HG03045 (cell line): Measurements from ENCODE around the gene ACTL8.

Experiments
- ATAC-seq: cut with Tn5 transposase; IDR thresholded peaks from one replicate; pipeline ENCODE4 v1.9.1; 2021; ENCODE audit warnings: mild to moderate bottlenecking, moderate library complexity; ENCODE audit not compliant: unreplicated experiment

ACTL8 gene, protein sequence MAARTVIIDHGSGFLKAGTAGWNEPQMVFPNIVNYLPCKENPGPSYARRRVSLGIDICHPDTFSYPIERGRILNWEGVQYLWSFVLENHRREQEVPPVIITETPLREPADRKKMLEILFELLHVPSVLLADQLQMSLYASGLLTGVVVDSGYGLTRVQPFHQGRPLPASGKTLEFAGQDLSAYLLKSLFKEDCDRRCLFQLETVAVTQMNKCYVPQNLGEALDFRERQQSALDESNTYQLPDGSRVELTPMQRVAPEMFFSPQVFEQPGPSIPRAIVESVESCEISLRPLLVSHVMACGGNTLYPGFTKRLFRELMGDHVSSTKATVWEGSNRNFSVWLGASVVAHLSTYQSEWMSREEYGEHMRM

DNA sequence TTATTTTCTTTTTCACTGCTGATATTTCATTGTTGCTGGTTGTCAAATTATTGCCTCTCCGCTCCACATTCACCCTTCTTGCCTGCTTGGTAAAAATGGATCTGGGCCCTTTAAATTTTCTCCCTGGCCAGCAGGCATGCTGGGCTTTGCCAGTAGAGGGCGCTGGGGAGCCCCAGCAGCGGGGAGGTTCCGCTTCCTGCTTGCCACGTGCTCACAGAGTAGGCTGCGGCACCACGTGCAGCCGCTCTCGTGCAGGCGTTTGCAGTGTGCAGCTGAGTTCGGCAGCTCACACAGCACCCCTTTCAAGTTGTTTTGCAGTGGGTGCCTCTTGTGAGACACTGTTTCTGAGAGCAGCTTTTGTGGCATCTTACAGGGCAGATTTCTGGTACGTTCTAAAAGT lies at the start of gene ACTL8:
Gene ACTL8, plus strand, starts transcription at position 214 of the 400 bp plus-strand sequence. CDS start 67,676 bp downstream, outside the sequence.
- ATAC-seq = no peak

DNA sequence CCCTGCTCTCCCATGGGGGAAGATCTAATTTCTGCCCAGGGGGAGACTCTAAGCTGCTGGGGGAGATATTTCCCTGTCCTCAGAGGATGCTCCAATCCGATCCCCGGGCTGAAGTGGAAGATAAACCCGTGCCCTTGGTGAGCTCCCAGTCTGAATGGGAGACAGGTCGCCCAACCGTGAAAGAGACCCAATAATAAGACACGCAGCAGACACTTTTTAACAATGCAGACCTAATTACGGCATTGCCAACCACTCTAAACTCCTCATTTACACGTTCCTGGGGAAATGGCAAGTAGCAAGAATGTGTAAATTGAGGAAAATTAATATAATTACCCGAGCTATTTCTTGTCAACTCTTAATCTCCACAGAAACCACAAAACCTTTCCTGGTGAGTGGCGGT lies 48.7 kb upstream of the ACTL8 start:
- ATAC-seq = no peak

DNA sequence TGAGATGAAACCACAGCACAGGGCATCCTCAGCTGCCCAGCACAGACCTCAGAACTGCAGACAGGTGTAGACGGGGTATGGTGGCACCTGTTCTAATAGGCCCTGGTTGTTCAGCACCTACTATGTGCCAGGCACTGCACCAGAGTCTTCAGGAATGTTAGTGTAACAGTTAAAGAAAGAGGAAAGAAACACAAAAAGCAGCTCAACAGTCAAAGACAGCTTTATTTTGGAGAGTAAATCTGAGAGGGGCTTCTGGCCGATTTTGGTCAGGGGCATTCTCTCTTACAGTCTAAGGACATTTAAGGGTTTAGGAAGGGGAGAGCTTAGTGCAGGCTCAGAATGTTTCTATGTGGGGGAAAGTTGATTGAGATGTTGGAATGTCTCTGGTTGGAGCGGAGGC lies 45.2 kb upstream of the ACTL8 start:
- ATAC-seq = no peak

DNA sequence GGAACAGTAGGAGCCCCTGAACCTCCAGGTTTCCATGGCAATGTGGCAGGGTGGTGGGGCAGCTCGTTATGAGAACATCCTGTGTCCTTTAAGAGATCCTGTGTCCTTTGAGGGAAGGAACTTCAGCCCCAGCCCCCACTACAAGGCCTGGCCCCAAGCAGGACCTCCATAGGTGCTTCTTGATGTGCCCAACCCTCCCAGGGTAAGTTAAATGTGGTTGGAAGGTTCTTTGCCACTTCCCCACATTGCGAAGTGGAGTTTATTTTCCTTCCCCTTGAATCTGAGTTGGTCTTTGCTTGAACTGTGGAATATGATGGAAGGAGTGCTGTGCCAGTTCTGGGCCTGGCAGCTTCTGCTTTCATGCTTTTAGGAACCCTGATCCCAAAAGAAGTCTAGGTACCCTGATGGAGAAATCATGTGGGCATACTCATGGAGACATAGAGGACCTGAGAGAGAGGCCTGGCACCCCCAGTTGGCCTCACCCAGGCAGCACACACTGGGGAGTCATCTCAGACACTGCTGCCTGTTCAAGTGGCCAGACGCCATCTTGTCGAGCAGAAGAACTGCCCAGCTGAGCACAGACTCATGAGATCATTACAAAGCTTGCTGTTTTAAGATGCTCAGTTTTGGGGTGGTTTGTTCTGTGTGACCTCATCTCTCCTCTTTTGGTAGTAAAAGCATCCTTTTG lies 44.1 kb upstream of the ACTL8 start:
- no peak for ATAC-seq

DNA sequence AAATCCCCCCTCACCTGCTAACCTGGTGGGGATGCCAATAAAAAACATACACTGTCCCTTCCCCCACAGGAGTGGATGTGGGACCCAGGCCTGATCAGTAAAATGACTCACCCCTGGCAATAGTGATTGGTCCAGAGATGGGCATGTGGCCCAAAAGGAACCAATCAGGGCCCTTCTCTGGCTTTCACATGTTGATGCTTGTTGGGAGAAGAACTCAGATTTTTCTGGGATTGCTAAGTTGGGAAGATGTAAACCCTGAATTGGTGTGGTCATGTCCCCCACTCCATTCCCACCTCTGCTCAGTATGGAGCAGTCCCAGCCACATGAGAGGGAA lies 43.6 kb upstream of the ACTL8 start:
- no peak for ATAC-seq

DNA sequence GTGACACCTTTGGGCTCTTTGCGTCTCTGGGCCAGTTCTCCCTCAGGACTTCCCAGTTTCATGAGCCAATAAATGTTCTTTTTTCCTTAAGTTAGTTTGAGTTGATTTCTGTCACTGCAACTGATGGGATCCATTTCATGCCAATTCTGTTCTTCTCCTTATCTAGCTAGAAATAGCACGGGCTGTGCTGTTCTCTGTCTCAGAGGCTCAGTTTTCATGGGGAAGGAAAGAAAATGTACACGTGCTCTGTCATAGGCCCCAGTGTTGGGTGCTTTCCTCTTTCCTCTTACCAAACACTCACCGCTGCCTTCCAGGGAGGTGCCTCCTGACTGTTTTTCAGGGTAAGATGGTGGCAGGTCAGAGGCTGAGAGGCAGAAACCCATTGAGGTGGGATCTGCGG lies 43.2 kb upstream of the ACTL8 start:
- ATAC-seq = no peak

DNA sequence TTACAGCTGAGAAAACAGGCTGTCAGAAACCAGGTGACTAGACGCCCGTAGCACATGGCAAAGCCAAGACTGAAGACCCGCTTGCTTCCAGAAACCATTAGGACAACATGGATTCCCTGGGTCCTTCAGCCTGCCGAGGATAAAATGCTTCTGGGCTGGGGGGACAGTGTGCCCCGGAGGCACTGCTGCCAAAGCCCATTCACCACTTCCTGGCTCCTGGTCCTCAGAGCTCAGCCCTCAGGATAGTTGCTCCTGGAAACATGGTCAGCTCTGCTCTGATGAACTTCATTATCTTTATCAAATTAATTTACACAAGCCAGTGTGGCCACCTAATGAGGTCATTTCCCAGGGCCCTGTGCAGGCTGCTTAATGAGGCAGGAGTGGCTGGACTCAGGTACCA lies 41.1 kb upstream of the ACTL8 start:
- no peak for ATAC-seq

DNA sequence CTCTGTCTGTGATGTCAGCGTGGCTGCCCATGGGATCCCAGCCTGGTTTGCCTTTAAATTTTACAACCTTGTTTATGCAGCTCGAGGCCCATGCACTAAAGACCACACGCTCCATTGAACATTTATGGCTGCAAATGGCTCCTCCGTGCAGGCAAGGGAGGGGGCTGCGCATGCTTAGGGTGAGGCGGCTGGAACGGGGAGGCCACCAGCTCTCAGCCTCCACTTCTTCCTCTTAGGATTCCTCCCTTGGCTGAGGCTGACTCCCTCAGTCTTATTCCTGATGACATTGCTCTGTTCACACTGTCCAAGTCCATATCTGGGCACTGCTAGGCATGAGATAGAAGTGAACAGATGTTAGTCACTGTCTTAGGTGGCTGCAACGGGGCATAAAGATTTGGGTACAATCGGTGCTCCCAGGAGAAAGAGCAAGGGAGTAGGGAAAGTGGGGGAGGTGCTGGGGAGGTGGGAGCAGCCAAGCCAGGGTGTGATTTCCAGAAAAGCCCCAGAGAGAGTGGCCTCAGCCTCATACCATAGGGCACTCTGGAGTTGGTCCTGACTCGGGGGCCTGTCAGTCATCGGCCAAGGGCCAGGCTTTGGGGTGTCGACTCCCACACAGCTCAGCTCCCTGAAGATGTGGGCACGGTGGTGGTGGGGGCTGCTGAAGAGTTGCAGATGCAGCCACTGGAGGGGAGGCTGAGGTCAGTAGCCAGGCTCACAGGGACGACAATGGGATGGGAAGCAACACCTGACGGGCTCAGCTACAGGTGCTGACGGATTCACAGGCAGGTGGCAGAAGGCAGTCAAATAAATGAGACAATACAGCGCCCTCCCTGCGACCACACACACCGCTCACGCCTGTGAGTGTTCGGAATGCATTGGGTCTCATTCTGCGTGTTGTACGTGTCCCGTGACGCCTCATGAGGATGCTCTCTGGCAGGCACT lies 37.3 kb upstream of the ACTL8 start:
- ATAC-seq = no peak

DNA sequence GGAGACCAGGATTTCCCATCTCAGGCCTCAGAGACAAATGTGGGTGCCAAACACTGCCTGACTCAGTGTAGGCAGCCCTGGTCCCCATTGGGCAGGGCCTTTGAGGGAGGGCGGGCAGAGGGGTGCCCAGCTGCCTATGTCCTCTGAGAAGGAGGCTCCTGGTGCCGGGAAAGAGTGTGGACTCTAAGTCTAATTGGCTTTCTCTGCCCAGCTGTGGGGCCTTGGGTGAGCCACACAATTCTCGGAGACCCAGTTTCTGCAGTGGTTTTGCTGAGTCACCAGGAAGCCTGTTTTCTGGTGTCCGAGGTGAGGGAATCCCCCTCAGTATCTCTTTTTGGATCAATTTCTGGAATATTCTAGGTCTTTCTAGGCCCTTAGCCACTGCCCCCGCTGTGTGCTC lies 35.3 kb upstream of the ACTL8 start:
- no peak for ATAC-seq

DNA sequence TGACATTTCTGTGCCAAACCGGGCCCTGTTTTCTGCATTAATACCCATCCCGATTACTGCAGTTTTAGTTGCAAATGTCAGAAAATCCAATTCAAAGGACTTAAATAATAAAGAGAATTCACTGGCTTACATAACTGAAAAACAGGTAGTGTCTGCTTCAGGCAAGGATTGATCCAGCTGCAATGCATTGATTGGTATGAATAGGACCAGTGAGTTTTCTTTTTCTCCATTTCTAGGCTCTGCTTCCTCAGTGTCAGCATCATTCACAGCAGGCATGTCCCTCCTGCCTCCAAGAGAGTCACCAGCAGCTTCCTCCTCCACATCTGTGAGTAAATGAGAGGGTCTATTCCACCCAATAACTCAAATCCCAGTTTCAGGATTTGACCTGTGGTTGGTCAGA lies 33.7 kb upstream of the ACTL8 start:
- no peak for ATAC-seq

DNA sequence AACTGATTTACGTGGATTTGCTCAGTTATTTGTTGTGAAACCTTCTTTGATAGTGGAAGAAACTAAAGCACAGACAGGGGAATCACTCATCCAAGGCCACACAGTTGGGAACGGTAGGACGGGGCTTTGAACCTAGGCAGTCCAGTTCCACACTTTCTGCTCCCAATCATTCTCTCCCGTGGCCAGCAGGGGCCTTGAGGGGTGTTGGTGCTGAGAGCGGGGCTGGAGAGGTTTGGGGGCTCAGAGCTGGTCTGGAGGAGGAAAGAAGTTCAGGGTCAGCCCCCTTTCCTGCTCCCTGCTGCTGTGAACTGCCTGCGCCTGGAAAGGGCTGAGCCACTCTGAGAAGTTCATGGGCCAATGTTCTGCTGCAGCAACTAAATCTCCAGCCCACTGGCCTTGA lies 31.4 kb upstream of the ACTL8 start:
- no peak for ATAC-seq

DNA sequence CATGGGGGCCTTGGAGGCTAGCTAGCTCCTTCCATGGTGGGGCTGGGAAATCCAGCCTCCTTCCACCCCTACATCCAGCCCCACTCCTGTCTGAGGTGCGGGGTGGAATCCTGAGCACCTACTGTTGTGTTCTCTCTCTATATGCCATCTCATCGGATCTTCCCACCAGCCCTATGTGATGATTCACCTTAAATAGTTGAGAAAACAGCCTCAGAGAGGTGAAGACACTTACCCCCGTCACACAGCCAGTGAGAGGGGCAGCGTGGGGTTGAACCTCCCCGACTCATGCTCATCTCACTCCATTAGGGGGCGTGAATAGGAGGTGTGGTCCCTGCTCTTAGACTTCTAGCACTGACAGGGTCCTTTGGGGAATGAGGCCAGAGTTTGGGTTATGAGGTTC lies 31.0 kb upstream of the ACTL8 start:
- ATAC-seq = no peak

DNA sequence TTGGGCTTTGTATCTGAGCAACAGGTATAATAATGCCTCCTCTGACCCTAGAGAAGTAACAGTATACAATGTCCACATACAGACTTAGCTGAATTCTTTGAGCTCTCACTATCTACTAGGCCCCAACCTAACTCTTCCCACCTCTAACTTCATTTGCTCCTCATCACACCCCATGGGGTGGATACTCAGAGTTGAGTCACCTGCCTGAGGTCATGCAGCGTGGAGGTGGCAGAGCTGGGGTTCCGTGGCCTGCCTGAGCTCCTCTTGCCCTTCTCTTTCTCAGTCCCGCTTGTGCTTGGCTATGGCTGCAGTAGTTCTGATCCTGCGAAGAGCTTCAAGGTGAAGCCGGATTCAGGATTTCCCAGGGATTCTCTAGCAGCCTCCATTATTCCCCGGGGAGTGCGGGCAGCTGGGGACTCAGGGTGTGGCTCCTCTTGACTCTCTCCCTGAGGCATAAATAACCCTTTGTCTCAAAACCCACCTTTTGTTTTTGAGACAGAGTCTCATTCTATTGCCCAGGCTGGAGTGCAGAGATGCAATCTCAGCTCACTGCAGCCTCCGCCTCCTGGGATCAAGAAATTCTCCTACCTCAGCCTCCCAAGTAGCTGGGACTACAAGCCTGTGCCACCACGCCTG lies 29.9 kb upstream of the ACTL8 start:
- ATAC-seq = no peak

DNA sequence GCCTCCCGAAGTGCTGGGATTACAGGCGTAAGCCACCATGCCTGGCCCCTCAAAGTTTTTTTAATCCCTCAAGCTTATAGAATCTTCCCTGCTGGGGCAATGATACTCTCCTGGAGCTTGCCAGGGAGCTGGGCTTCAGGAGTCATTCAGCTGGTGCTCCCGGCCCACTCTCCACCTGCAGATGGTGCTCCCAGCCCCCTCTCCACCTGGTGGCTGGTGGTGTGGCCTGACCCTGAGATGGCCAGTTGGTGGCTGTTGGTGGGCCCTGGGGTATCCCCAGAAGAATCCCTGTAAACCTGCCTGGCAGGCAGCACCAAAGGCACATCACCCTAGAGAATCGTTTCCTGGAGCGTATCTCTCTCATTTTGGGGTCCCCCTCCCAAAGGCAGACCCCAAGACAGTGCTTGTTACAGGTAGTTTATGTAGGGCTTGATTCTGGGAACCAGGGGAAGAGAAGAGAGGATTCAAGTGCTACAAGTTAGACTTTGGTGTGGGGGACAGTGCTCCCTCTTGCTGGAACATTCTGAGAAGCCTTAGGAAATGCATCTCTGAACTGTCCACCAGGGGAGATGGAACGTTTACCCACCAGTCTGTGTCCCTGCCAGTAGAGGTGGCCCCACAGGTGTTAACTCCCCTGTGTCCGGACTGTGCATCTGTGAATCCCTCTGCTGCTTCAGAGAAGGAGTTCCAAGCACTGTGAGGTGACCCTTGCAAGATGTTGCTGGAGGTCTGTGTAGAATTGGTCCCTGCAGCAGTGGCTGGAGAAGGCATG lies 29.1 kb upstream of the ACTL8 start:
- ATAC-seq = no peak

DNA sequence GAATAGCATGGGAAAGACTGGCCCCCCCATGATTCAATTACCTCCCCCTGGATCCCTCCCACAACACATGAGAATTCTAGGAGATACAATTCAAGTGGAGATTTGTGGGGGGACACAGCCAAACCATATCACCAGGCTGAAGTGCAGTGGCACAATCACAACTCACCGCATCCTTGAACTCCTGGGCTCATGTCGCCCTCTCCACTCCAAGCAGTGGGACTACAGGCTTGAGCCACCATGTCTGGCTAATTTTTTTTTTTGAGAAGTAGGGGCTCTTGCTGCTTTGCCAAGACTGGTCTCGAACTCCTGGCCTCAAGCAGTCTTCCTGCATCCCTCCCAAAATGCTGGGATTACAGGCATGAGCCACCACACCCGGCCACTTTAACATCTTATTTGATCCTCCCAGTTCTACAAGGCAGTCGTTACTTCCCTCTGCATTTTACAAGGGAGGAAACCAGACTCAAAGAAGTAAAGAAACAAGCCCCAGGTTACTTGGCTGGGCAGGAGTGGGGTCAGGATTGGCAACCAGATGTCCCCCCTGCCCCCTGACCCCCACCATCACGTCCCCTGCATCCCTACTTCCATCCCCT lies 26.9 kb upstream of the ACTL8 start:
- no peak for ATAC-seq

DNA sequence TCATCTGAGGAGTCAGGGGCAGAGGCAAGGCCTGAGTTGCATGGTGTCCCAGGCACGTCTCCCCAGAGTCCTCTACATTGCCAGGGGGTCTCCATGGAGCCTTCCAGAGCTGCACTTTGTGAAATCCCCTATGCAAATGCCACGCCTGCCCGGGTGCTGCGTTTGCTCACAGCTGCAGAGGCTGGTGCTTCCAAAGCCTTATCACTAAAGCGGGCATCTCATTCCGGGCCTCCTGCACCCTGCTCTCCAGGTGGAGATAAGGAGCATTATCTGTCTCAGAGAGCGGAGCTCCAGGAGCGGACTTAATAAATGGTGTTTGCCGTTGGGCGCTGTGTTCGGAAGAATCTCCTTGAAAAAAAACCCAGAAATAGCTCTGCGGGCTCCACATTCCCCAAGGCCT lies 25.9 kb upstream of the ACTL8 start:
- ATAC-seq = no peak

DNA sequence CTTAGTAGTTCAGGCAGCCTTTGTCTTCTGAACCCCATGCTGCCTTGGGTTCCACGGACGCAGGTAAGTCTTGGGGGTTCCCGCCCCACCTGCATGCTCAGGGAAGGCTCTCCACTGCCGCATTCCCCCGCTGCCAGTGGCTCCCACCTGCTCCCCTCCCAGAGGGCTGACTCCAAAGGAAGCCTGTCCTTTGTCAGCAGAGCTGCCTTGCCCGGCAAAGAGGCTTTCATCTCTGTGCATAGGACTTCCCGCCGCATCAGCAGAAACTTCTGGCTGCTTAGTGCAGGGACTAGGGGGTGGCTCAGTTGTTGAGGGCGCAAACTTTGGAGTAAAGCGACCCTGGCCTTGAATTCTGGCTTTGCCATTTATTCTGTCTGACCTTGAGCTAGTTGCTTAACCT lies 25.2 kb upstream of the ACTL8 start:
- ATAC-seq = no peak

DNA sequence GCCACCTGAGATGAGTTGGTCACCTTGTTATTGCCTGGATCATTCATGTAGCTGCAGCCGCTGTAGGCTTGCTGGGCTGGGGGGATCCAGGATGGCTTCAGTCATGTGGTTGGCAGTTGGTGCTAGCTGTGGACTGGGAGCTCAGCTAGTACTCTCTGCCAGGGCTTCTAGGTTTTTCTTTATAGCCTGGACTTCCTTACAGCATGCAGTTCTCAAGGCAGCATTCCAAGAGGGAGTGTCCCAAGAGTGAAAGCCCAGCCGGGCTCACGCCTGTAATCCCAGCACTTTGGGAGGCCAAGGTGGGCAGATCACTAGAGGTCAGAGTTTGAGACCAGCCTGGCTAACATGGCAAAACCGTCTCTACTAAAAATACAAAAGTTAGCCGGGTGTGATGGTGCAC lies 23.7 kb upstream of the ACTL8 start:
- no peak for ATAC-seq

DNA sequence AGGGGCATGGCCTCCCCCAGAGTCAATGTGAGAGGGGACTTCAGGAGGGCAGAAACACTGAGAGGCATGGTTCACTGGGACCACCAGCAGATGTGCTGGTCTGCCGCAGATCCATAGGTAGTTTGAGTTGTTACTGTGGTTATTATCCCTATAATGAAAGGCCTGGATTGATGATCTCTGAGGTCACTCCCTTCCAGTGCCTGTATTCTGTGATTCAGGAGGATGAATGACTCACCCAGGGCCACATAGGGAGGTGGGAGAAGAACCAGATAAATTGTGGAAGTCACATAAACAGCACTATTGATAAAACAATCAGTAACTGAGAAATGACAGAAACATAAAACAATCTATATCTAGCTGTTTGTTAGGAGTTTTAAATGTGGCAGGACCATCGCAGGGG lies 22.7 kb upstream of the ACTL8 start:
- no peak for ATAC-seq

DNA sequence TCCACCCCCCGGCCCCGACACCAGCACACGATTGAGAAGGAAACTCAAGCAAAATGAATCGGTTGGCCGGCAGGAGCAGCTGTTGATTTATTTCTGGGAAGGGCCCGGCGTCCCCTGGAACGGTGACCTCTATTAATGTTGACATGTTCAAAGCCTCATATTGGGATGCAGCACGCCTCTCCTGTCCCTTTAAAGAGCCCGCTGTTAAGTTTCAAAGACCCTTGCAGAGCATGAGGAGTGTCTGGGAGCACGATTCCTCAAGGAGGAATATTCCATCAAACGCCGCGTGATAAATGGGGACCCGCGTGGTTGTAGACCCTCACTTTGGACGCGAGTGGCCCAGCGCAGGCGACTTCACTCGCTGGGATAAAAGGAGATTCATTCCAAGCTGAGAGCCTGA lies 21.5 kb upstream of the ACTL8 start:
- no peak for ATAC-seq
